ENCODE measurements around the gene CD247. TPM values are rescaled to one million over a fixed set of nuclear protein-coding genes. Genes with fewer than 3 reads are reported as not detected.

The CD247 gene
- total and polyA plus RNA-seq, 3 donors from 2014 or later, result 0.47 to 2.5 (median 1.1) TPM

- Histone ChIP-seq H3K4me3 (no peak overlapping the region), H3K4me1 (no peaks in the 10 kb centered on the region), H3K9me3 (no peaks in the 10 kb centered on the region), H3K27ac (no peak overlapping the region), H3K27me3 (no peaks in the 10 kb centered on the region), H3K36me3 (ENCODE audit: low read depth, missing control alignments) (no peaks in the 10 kb centered on the region)
- WGBS, 2 donors, result 77 to 88% methylated on average over 27 to 30 of the region's 30 CpGs
- TF ChIP-seq POLR2A (IDR thresholded peaks at IDR 0.05), result no peak
- no peak for TF ChIP-seq CTCF (IDR thresholded peaks at IDR 0.05)
- intact Hi-C loops (cut with DNase I; ENCODE audit: low total_unique reads), result no loop called here
- DNase-seq, result no peak
These were observed 596 bp downstream of the CD247 start for GRCh38 chr1:167517535-167518330.

- WGBS, 2 donors, result 85 to 88% methylated on average over 19 of the region's 19 CpGs
- TF ChIP-seq POLR2A (IDR thresholded peaks at IDR 0.05), result no peak
- TF ChIP-seq CTCF (IDR thresholded peaks at IDR 0.05), result no peak
- intact Hi-C loops (cut with DNase I; ENCODE audit: low total_unique reads), result no loop called here
- DNase-seq, result no peak
- no peaks in the 10 kb centered on the region for H3K27me3 ChIP-seq
- no peaks in the 10 kb centered on the region for H3K9me3 ChIP-seq
- H3K4me3 ChIP-seq, result no peak overlapping the region
- H3K36me3 ChIP-seq (ENCODE audit: low read depth, missing control alignments), result no peaks in the 10 kb centered on the region
- H3K27ac ChIP-seq, result no peak overlapping the region
- no peaks in the 10 kb centered on the region for H3K4me1 ChIP-seq
These were observed 1.6 kb downstream of the CD247 start for GRCh38 chr1:167516404-167517388.

- no peaks in the 10 kb centered on the region for H3K36me3 ChIP-seq (ENCODE audit: low read depth, missing control alignments)
- H3K4me3 ChIP-seq, result no peak overlapping the region
- 87 to 89% methylated on average over 3 to 4 of the region's 4 CpGs for WGBS, 2 donors
These were observed 2.4 kb downstream of the CD247 start for GRCh38 chr1:167515893-167516321.

GRCh38 chr1:167515461-167515860 lies 2.9 kb downstream of the CD247 start:
- Histone ChIP-seq H3K4me3 (no peak overlapping the region), H3K9me3 (no peaks in the 10 kb centered on the region), H3K4me1 (no peaks in the 10 kb centered on the region), H3K27ac (no peak overlapping the region), H3K27me3 (no peaks in the 10 kb centered on the region), H3K36me3 (ENCODE audit: low read depth, missing control alignments) (no peaks in the 10 kb centered on the region)
- no peak for TF ChIP-seq CTCF (IDR thresholded peaks at IDR 0.05)
- no peak for TF ChIP-seq POLR2A (IDR thresholded peaks at IDR 0.05)
- DNase-seq, result no peak
- WGBS, 2 donors, result 89 to 93% methylated on average over 3 of the region's 3 CpGs
- intact Hi-C loops (cut with DNase I; ENCODE audit: low total_unique reads), result no loop called here

More at GRCh38 chr1:167515893-167516321, 2.4 kb downstream of the CD247 start:
- TF ChIP-seq CTCF (IDR thresholded peaks at IDR 0.05) (no peak), POLR2A (IDR thresholded peaks at IDR 0.05) (no peak)
- Histone ChIP-seq H3K4me1 (no peaks in the 10 kb centered on the region), H3K27ac (no peak overlapping the region), H3K9me3 (no peaks in the 10 kb centered on the region), H3K27me3 (no peaks in the 10 kb centered on the region)
- DNase-seq, result no peak
- intact Hi-C loops (cut with DNase I; ENCODE audit: low total_unique reads), result no loop called here

Measured in testis (tissue), 3 donors.